SK-N-DZ (cell line): ENCODE results near the gene INPPL1.

Experiments
- DNase-seq: peaks from one replicate; pipeline ENCODE4 v3.0.0-alpha.2; 2015; ENCODE audit warnings: low spot score

Gene INPPL1

GRCh38 chr11:72231396-72232259, 7.1 kb downstream of the INPPL1 start:
- no peak for DNase-seq

- no peak for DNase-seq
These were observed 7.9 kb downstream of the INPPL1 start for GRCh38 chr11:72232260-72233055.

GRCh38 chr11:72233056-72233772, 8.6 kb downstream of the INPPL1 start:
- DNase-seq, result no peak

GRCh38 chr11:72233773-72234513, 9.4 kb downstream of the INPPL1 start:
- DNase-seq, result no peak

- no peak for DNase-seq
These were observed 9.9 kb downstream of the INPPL1 start for GRCh38 chr11:72234514-72234830.

- no peak for DNase-seq
These were observed 10.4 kb downstream of the INPPL1 start for GRCh38 chr11:72234920-72235319.

GRCh38 chr11:72235351-72236057, 10.9 kb downstream of the INPPL1 start:
- DNase-seq, result no peak

- DNase-seq, result peak; percentile 65
These were observed 11.6 kb downstream of the INPPL1 start for GRCh38 chr11:72236083-72236697.

GRCh38 chr11:72236774-72237111, 12.2 kb downstream of the INPPL1 start:
- DNase-seq, result peak; percentile 80

- DNase-seq, result peak; percentile 87
These were observed 12.8 kb downstream of the INPPL1 start for GRCh38 chr11:72237112-72237931.

- DNase-seq, result peak; percentile 96
These were observed 13.5 kb downstream of the INPPL1 start for GRCh38 chr11:72238040-72238450.

- DNase-seq, result peak; percentile 76
These were observed 14.1 kb downstream of the INPPL1 start for GRCh38 chr11:72238492-72239312.

- peak; percentile 78 for DNase-seq
These were observed 14.8 kb downstream of the INPPL1 start for GRCh38 chr11:72239313-72239848.

- no peak for DNase-seq
These were observed 15.4 kb downstream of the INPPL1 start for GRCh38 chr11:72239849-72240460.

GRCh38 chr11:72240461-72241290, 16.1 kb downstream of the INPPL1 start:
- DNase-seq, result no peak

- no peak for DNase-seq
These were observed 16.8 kb downstream of the INPPL1 start for GRCh38 chr11:72241291-72241781.

- no peak for DNase-seq
These were observed 17.6 kb downstream of the INPPL1 start for GRCh38 chr11:72242141-72242540.
